ENCODE results near the gene VAV2. TPM values are rescaled to one million over a fixed set of nuclear protein-coding genes. Genes with fewer than 3 reads are reported as not detected.

The VAV2 gene
- total RNA-seq, 1 experiment from 2014 or later: 3.5 TPM

DNA sequence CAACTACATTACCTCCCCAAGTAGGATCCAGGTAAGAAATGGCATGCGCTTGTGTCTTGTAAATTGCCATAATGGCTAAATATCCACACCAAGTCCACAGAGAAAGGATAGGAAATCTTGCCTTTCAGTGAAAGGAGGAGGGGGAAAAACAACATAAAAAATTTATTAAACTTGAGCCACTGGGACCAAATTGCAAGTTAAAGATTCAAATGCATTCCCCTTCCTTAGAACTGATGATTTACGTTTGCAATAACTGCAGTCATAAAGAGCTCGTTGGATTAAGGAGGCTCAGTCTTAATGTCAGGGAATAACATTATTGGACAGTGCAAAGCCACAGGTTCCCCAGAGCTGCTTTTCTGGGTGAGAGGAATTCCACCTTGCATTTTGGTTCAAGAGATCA, 161.4 kb downstream of the VAV2 start:
- H3K9ac ChIP-seq (ENCODE audit: low read length): no peak overlapping the region
- H3K27me3 ChIP-seq (ENCODE audit: low read length): no peaks in the 10 kb centered on the region
- H3K4me1 ChIP-seq (ENCODE audit: low read length): peaks cover 5% of the 10 kb centered on the region; the same call in 1 of the 2 replicates
- H3K9me2 ChIP-seq (replicated peaks; ENCODE audit: insufficient read depth, low read length): no peaks in the 10 kb centered on the region
- H3K36me3 ChIP-seq (ENCODE audit: insufficient read depth, low read length): no peaks in the 10 kb centered on the region
- H3K4me3 ChIP-seq (ENCODE audit: low read length): no peak overlapping the region
- no peaks in the 10 kb centered on the region for H3K9me3 ChIP-seq (ENCODE audit: low read length)
- no peak overlapping the region for H3K4me2 ChIP-seq (ENCODE audit: low read depth, low read length, poor library complexity, severe bottlenecking)
- DNase-seq: no peak
- H4K20me1 ChIP-seq (ENCODE audit: insufficient read depth, low read depth, low read length): peaks cover 22% of the 10 kb centered on the region; the same call in 1 of the 2 replicates
- H3K27ac ChIP-seq (ENCODE audit: low read length): no peak overlapping the region
- H2AFZ ChIP-seq (ENCODE audit: low read length): no peak overlapping the region
- H3K79me2 ChIP-seq (ENCODE audit: low read length): no peaks in the 10 kb centered on the region

DNA sequence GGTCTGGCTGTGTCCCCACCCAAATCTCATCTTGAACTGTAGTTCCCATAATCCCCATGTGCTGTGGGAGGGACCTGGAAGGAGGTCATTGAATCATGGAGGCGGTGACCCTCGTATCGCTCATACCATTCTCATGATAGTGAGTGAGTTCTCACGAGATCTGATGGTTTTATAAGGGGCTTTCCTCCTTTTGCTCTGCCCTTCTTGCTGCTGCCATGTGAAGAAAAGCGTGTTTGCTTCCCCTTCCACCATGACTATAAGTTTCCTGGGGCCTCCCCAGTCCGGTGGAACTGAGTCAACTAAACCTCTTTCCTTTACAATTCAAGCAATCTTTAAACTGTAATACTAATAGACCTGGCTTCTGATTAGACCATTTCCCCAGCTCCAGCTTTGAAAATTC, 161.8 kb downstream of the VAV2 start:
- Histone ChIP-seq H3K27ac (ENCODE audit: low read length) (no peak overlapping the region), H3K27me3 (ENCODE audit: low read length) (no peaks in the 10 kb centered on the region), H3K4me3 (ENCODE audit: low read length) (no peak overlapping the region), H3K4me2 (ENCODE audit: low read depth, low read length, poor library complexity, severe bottlenecking) (no peak overlapping the region), H2AFZ (ENCODE audit: low read length) (no peak overlapping the region), H3K9ac (ENCODE audit: low read length) (no peak overlapping the region), H3K4me1 (ENCODE audit: low read length) (peaks cover 5% of the 10 kb centered on the region; the same call in 1 of the 2 replicates), H4K20me1 (ENCODE audit: insufficient read depth, low read depth, low read length) (peaks cover 24% of the 10 kb centered on the region; the same call in 1 of the 2 replicates), H3K79me2 (ENCODE audit: low read length) (no peaks in the 10 kb centered on the region), H3K9me2 (replicated peaks; ENCODE audit: insufficient read depth, low read length) (no peaks in the 10 kb centered on the region), H3K36me3 (ENCODE audit: insufficient read depth, low read length) (no peaks in the 10 kb centered on the region), H3K9me3 (ENCODE audit: low read length) (no peaks in the 10 kb centered on the region)
- DNase-seq: no peak

DNA sequence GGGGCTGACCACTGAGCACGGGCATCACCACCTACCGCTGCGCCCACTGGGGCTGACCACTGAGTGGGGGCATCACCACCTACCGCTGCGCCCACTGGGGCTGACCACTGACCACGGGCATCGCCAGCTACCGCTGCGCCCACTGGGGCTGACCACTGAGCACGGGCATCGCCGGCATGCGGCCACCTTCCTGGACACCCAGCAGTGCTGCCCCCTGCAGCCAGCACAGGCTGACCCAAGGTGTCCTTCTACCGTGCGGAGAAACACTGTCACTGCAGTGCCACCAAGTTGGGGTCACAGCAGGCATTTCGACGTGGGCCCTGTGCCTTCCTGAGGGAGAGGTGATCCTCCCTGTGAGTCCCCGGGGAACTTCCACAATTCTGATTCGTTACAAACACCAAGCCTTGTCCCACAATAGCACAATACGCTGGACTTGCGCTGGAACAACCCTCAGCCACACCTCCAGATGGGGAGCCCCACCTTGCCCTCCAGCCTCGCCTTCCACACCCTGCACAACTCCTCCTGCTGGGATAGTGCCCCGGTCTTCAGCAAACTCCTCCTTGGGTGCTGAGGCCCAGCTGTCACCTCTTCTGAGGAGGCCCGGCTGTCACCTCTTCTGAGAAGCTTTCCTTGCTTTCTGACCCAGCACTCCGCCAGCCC, 163.7 kb downstream of the VAV2 start:
- Histone ChIP-seq H2AFZ (ENCODE audit: low read length) (no peak overlapping the region), H3K9ac (ENCODE audit: low read length) (no peak overlapping the region), H3K4me2 (ENCODE audit: low read depth, low read length, poor library complexity, severe bottlenecking) (no peak overlapping the region), H3K79me2 (ENCODE audit: low read length) (no peaks in the 10 kb centered on the region), H3K27me3 (ENCODE audit: low read length) (no peaks in the 10 kb centered on the region), H3K4me1 (ENCODE audit: low read length) (peaks cover 9% of the 10 kb centered on the region), H3K9me3 (ENCODE audit: low read length) (no peaks in the 10 kb centered on the region), H3K27ac (ENCODE audit: low read length) (no peak overlapping the region), H3K4me3 (ENCODE audit: low read length) (no peak overlapping the region), H3K36me3 (ENCODE audit: insufficient read depth, low read length) (no peaks in the 10 kb centered on the region), H3K9me2 (replicated peaks; ENCODE audit: insufficient read depth, low read length) (no peaks in the 10 kb centered on the region), H4K20me1 (ENCODE audit: insufficient read depth, low read depth, low read length) (peaks cover 32% of the 10 kb centered on the region; the same call in 1 of the 2 replicates)
- DNase-seq: no peak

DNA sequence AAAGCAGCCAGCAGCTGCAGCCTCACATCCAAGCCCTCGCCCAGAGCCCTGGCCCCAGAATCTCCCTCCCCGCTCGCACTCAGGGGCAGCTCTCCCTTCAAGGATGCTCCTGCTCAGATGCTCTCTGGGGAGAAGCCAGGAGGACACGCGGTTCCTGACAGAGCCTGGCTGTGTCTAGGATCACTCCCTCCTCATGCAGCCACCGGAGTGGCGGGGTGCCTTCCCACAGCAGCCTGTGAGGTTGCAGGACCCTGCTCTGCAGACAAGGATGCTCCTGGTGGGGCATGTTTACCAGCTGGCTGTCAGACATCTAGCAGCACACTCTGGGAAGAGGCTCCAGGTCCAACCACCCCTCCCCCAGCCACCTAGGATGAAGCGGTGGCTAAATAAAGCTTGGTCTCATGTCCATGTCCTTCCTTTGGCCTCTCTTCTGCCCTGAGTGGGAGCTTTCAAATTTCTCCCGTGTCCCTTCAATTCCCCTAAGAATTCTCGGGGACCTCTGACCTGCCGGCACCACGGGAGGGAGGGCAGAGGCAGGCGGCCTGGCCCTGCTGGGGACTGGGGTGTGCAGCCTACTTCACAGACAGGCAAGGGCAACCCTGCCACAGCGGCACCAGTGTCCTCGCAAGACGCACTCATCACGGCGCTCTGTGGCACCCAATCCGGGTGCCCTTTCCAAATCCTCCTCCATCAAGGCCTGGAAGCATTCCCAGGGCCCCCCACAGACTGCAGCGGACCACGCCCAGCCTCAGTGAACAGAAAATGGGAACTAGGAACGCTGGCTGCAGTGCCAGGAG, 165.6 kb downstream of the VAV2 start:
- no peak overlapping the region for H3K9ac ChIP-seq (ENCODE audit: low read length)
- no peak for DNase-seq
- no peak overlapping the region for H3K27ac ChIP-seq (ENCODE audit: low read length)

DNA sequence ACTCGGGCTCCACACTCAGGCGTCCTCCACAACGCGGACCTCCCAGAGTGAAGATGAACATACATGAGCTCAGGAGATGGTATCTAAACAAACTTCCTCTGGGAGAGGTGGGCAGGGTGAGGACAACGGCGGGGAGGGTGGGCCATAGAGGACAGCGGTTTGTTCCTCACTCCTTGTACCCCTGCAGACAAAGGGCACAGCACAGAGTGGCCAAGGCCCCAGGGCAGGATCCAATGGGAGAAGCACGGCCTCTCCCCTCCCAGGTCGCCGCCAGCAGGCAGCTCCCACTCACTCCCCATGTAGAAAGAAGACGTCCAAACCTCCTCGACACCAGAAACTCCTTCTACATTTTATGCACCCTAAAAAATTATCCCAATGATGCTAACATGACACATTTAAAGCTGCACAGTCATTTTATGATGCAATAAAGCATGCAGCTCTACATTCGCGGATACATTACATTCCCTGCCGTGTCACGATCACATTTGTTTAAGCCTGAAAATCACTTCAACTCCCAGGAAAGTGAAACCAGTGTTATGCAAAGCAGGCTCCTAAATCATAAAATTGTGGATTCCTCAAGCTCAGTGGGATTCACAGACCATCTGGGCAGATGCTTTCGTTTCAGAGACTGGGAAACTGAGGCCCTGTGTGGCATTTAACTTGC, 166.4 kb downstream of the VAV2 start:
- Histone ChIP-seq H4K20me1 (ENCODE audit: insufficient read depth, low read depth, low read length) (peaks cover 41% of the 10 kb centered on the region), H3K4me2 (ENCODE audit: low read depth, low read length, poor library complexity, severe bottlenecking) (no peak overlapping the region), H3K79me2 (ENCODE audit: low read length) (no peaks in the 10 kb centered on the region), H3K9me2 (replicated peaks; ENCODE audit: insufficient read depth, low read length) (no peaks in the 10 kb centered on the region), H3K36me3 (ENCODE audit: insufficient read depth, low read length) (no peaks in the 10 kb centered on the region), H3K9ac (ENCODE audit: low read length) (no peak overlapping the region), H3K4me3 (ENCODE audit: low read length) (no peak overlapping the region), H3K9me3 (ENCODE audit: low read length) (no peaks in the 10 kb centered on the region), H3K4me1 (ENCODE audit: low read length) (peaks cover 25% of the 10 kb centered on the region), H3K27me3 (ENCODE audit: low read length) (0 out of 2 replicates have a peak, but pooled peaks cover 3% of the 10 kb centered on the region), H2AFZ (ENCODE audit: low read length) (no peak overlapping the region), H3K27ac (ENCODE audit: low read length) (no peak overlapping the region)
- DNase-seq: no peak

More for the DNA sequence above, 165.6 kb downstream of the VAV2 start:
- H3K4me3 ChIP-seq (ENCODE audit: low read length): no peak overlapping the region
- peaks cover 25% of the 10 kb centered on the region for H3K4me1 ChIP-seq (ENCODE audit: low read length)
- H3K79me2 ChIP-seq (ENCODE audit: low read length): no peaks in the 10 kb centered on the region
- no peaks in the 10 kb centered on the region for H3K9me3 ChIP-seq (ENCODE audit: low read length)
- H3K4me2 ChIP-seq (ENCODE audit: low read depth, low read length, poor library complexity, severe bottlenecking): no peak overlapping the region
- no peaks in the 10 kb centered on the region for H3K9me2 ChIP-seq (replicated peaks; ENCODE audit: insufficient read depth, low read length)
- H3K27me3 ChIP-seq (ENCODE audit: low read length): 0 out of 2 replicates have a peak, but pooled peaks cover 3% of the 10 kb centered on the region
- H2AFZ ChIP-seq (ENCODE audit: low read length): no peak overlapping the region
- peaks cover 37% of the 10 kb centered on the region for H4K20me1 ChIP-seq (ENCODE audit: insufficient read depth, low read depth, low read length)
- no peaks in the 10 kb centered on the region for H3K36me3 ChIP-seq (ENCODE audit: insufficient read depth, low read length)

DNA sequence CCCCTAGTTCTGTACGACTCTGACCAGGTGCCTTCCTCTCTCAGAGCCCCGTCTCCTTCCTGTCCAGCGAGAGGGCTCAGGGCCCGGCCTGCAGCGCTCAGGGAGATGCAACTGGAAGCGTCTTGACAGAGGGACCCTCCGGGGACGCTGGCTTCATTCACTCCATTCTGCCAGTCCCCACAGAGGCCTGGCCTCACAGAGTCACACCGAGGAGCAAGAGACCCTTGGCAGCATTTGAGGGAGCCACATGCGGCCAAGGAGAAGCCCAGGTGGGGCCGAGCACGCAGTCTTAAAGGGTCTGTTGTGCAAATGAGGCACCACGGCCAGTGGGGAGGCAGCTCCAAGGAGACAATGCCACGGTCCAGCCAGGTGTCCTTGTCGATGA, 167.3 kb downstream of the VAV2 start:
- H3K9ac ChIP-seq (ENCODE audit: low read length): no peak overlapping the region
- H3K4me2 ChIP-seq (ENCODE audit: low read depth, low read length, poor library complexity, severe bottlenecking): no peak overlapping the region
- H3K4me3 ChIP-seq (ENCODE audit: low read length): no peak overlapping the region
- H3K27ac ChIP-seq (ENCODE audit: low read length): no peak overlapping the region
- H3K9me3 ChIP-seq (ENCODE audit: low read length): no peaks in the 10 kb centered on the region
- H3K79me2 ChIP-seq (ENCODE audit: low read length): no peaks in the 10 kb centered on the region
- H2AFZ ChIP-seq (ENCODE audit: low read length): no peak overlapping the region
- no peak for DNase-seq
- H3K4me1 ChIP-seq (ENCODE audit: low read length): peaks cover 25% of the 10 kb centered on the region
- H3K27me3 ChIP-seq (ENCODE audit: low read length): 0 out of 2 replicates have a peak, but pooled peaks cover 3% of the 10 kb centered on the region
- H3K9me2 ChIP-seq (replicated peaks; ENCODE audit: insufficient read depth, low read length): no peaks in the 10 kb centered on the region
- no peaks in the 10 kb centered on the region for H3K36me3 ChIP-seq (ENCODE audit: insufficient read depth, low read length)
- H4K20me1 ChIP-seq (ENCODE audit: insufficient read depth, low read depth, low read length): peaks cover 37% of the 10 kb centered on the region

DNA sequence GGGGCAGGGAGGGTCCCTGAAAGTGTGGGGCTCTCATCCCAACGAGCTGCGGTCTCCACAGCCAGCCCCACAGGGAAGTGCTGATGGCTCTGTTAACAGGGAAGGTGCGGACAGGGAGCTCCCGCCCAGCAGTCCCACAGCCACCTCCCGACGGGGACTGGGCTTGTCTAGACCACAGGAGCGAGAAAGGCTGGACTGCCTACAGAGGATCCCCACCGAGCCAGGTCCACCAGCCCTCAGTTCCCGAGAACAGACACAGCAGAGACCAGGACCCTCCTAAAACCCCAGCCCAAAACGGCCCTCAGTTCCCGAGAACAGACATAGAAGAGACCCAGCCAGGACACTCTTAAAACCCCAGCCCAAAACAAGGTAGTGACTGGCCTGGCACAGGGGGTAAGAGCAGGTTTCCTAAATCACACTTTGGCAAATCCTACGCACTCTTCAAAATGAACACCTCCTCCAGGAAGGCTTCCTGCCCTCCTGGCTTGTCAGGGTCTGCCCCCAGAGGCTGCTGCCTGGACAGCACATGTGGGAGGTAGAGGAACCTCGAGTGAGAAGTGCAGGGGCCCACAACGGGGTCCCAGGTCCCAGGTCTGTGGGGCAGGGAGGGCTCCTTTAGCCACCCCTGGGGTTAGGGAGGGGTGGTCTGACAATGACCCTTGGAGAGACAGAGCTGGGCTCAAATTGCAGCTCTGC, 167.9 kb downstream of the VAV2 start:
- Histone ChIP-seq H3K27me3 (ENCODE audit: low read length) (0 out of 2 replicates have a peak, but pooled peaks cover 3% of the 10 kb centered on the region), H3K4me3 (ENCODE audit: low read length) (no peak overlapping the region), H4K20me1 (ENCODE audit: insufficient read depth, low read depth, low read length) (peaks cover 37% of the 10 kb centered on the region), H3K4me1 (ENCODE audit: low read length) (peaks cover 24% of the 10 kb centered on the region), H3K4me2 (ENCODE audit: low read depth, low read length, poor library complexity, severe bottlenecking) (no peak overlapping the region), H3K9me2 (replicated peaks; ENCODE audit: insufficient read depth, low read length) (no peaks in the 10 kb centered on the region), H3K27ac (ENCODE audit: low read length) (no peak overlapping the region), H2AFZ (ENCODE audit: low read length) (no peak overlapping the region), H3K9me3 (ENCODE audit: low read length) (no peaks in the 10 kb centered on the region), H3K9ac (ENCODE audit: low read length) (no peak overlapping the region), H3K36me3 (ENCODE audit: insufficient read depth, low read length) (no peaks in the 10 kb centered on the region), H3K79me2 (ENCODE audit: low read length) (no peaks in the 10 kb centered on the region)
- no peak for DNase-seq

All from Karpas-422 (cell line).